ENCODE measurements around the gene TAF1.
"Not testable (repeated sequence)": the region's sequence is repeated elsewhere in the genome, so short reads cannot be mapped to it uniquely, and the experiment has no call there.

The TAF1 gene

GRCh38 chrX:71504346-71504745 is 138.2 kb downstream of the TAF1 start:
- in situ Hi-C loops (cut with MboI; ENCODE audit: low sequenced_read_pairs, unreplicated experiment) = no loop called here

GRCh38 chrX:71509289-71509688 is 143.1 kb downstream of the TAF1 start:
- in situ Hi-C loops (cut with MboI; ENCODE audit: low sequenced_read_pairs, unreplicated experiment) = no loop called here
- no peak for DNase-seq (ENCODE audit: low spot score)
- no peak for TF ChIP-seq CTCF (IDR thresholded peaks at IDR 0.05; ENCODE audit: borderline replicate concordance, control extremely low read depth, extremely low read depth, insufficient read depth, missing control alignments)

More at GRCh38 chrX:71504346-71504745, 138.2 kb downstream of the TAF1 start:
- no peak for TF ChIP-seq CTCF (IDR thresholded peaks at IDR 0.05; ENCODE audit: borderline replicate concordance, control extremely low read depth, extremely low read depth, insufficient read depth, missing control alignments)
- no peak for DNase-seq (ENCODE audit: low spot score)

- TF ChIP-seq CTCF (IDR thresholded peaks at IDR 0.05; ENCODE audit: borderline replicate concordance, control extremely low read depth, extremely low read depth, insufficient read depth, missing control alignments) = no peak
- DNase-seq (ENCODE audit: low spot score) = peak; percentile 16
- in situ Hi-C loops (cut with MboI; ENCODE audit: low sequenced_read_pairs, unreplicated experiment) = no loop called here
These were observed 144.0 kb downstream of the TAF1 start for GRCh38 chrX:71510161-71510560.

GRCh38 chrX:71513731-71514130 is 147.6 kb downstream of the TAF1 start:
- in situ Hi-C loops (cut with MboI; ENCODE audit: low sequenced_read_pairs, unreplicated experiment) = not testable (repeated sequence)

GRCh38 chrX:71514367-71515037 is 148.3 kb downstream of the TAF1 start:
- no peak for TF ChIP-seq CTCF (IDR thresholded peaks at IDR 0.05; ENCODE audit: borderline replicate concordance, control extremely low read depth, extremely low read depth, insufficient read depth, missing control alignments)
- peak; percentile 55 for DNase-seq (ENCODE audit: low spot score)
- in situ Hi-C loops (cut with MboI; ENCODE audit: low sequenced_read_pairs, unreplicated experiment) = no loop called here

More at GRCh38 chrX:71513731-71514130, 147.6 kb downstream of the TAF1 start:
- DNase-seq (ENCODE audit: low spot score) = not testable (repeated sequence)

GRCh38 chrX:71515038-71515396 is 148.9 kb downstream of the TAF1 start:
- TF ChIP-seq CTCF (IDR thresholded peaks at IDR 0.05; ENCODE audit: borderline replicate concordance, control extremely low read depth, extremely low read depth, insufficient read depth, missing control alignments) = no peak
- in situ Hi-C loops (cut with MboI; ENCODE audit: low sequenced_read_pairs, unreplicated experiment) = no loop called here
- no peak for DNase-seq (ENCODE audit: low spot score)

Data from GM13976 (cell line).